GM12891 (cell line): ENCODE data around the gene SUPT20H.

Experiments
- DNase-seq: peaks from one replicate; pipeline ENCODE4 v3.0.0; 2011; ENCODE audit warnings: low spot score; ENCODE audit not compliant: insufficient read length
- FAIRE-seq: peaks from 2 replicates; lab custom pipeline; 2011; peaks lifted over from hg19 to GRCh38; lab: Jason Lieb, UNC
- PAX5 ChIP-seq: IDR thresholded peaks from 2 replicates; pipeline ENCODE4 v1.6.1; 2011; ENCODE audit warnings: low read length, moderate library complexity, mild to moderate bottlenecking; ENCODE audit not compliant: insufficient read depth, severe bottlenecking
- POLR2A ChIP-seq: IDR thresholded peaks from 2 replicates; pipeline ENCODE4 v1.6.1; 2011; ENCODE audit warnings: low read depth, low read length, control low read depth
- POLR2AphosphoS5 ChIP-seq: IDR thresholded peaks from 2 replicates; pipeline ENCODE4 v1.6.1; 2011; ENCODE audit warnings: low read depth, low read length, control low read depth
- POU2F2 ChIP-seq: IDR thresholded peaks from 2 replicates; pipeline ENCODE4 v1.6.1; 2011; ENCODE audit warnings: low read depth, mild to moderate bottlenecking, control low read depth, low read length, moderate library complexity
- SPI1 ChIP-seq: IDR thresholded peaks from 2 replicates; pipeline ENCODE4 v1.6.1; 2011; ENCODE audit warnings: low read depth, low read length, control low read depth
- TAF1 ChIP-seq: IDR thresholded peaks from 2 replicates; pipeline ENCODE4 v1.6.1; 2011; ENCODE audit warnings: low read depth, low read length, control low read depth

Gene SUPT20H

GRCh38 chr13:37047846-37048245 lies 11.6 kb downstream of the SUPT20H start:
- no peak for FAIRE-seq
- DNase-seq, result no peak
- TF ChIP-seq POU2F2, result no peak
- no peak for TF ChIP-seq POLR2A
- TF ChIP-seq POLR2AphosphoS5, result no peak
- no peak for TF ChIP-seq PAX5
- TF ChIP-seq TAF1, result no peak
- no peak for TF ChIP-seq SPI1

GRCh38 chr13:37047032-37047431 lies 12.5 kb downstream of the SUPT20H start:
- no peak for FAIRE-seq
- TF ChIP-seq SPI1 (no peak), PAX5 (no peak)
- no peak for DNase-seq

- DNase-seq (no peak), FAIRE-seq (no peak)
- no peak for TF ChIP-seq POU2F2
- TF ChIP-seq SPI1, result no peak
- TF ChIP-seq TAF1, result no peak
- no peak for TF ChIP-seq POLR2A
- TF ChIP-seq PAX5, result no peak
- TF ChIP-seq POLR2AphosphoS5, result no peak
These were observed 13.4 kb downstream of the SUPT20H start for GRCh38 chr13:37046062-37046461.

- DNase-seq (no peak), FAIRE-seq (no peak)
- TF ChIP-seq PAX5, result no peak
- no peak for TF ChIP-seq POLR2AphosphoS5
- no peak for TF ChIP-seq POU2F2
- TF ChIP-seq POLR2A, result no peak
- no peak for TF ChIP-seq TAF1
- TF ChIP-seq SPI1, result no peak
These were observed 18.7 kb downstream of the SUPT20H start for GRCh38 chr13:37040789-37041188.

- FAIRE-seq (no peak), DNase-seq (no peak)
- TF ChIP-seq TAF1, result no peak
- no peak for TF ChIP-seq SPI1
- no peak for TF ChIP-seq POU2F2
- TF ChIP-seq POLR2AphosphoS5, result no peak
- TF ChIP-seq PAX5, result no peak
- no peak for TF ChIP-seq POLR2A
These were observed 19.6 kb downstream of the SUPT20H start for GRCh38 chr13:37039896-37040295.

- no peak for DNase-seq
- FAIRE-seq, result no peak
These were observed 22.2 kb downstream of the SUPT20H start for GRCh38 chr13:37037241-37037640.

GRCh38 chr13:37029617-37030016 lies 29.9 kb downstream of the SUPT20H start:
- no peak for FAIRE-seq

More at GRCh38 chr13:37037241-37037640, 22.2 kb downstream of the SUPT20H start:
- TF ChIP-seq POU2F2, result no peak
- no peak for TF ChIP-seq SPI1
- no peak for TF ChIP-seq POLR2AphosphoS5
- TF ChIP-seq TAF1, result no peak
- no peak for TF ChIP-seq PAX5
- no peak for TF ChIP-seq POLR2A

GRCh38 chr13:37027639-37028038 lies 31.8 kb downstream of the SUPT20H start:
- TF ChIP-seq PAX5 (no peak), SPI1 (no peak), POLR2AphosphoS5 (no peak), TAF1 (no peak), POU2F2 (no peak), POLR2A (no peak)
- DNase-seq (no peak), FAIRE-seq (no peak)

More at GRCh38 chr13:37029617-37030016, 29.9 kb downstream of the SUPT20H start:
- TF ChIP-seq TAF1, result no peak
- TF ChIP-seq SPI1, result no peak
- TF ChIP-seq POLR2AphosphoS5, result no peak
- no peak for TF ChIP-seq POLR2A
- TF ChIP-seq PAX5, result no peak
- no peak for TF ChIP-seq POU2F2
- no peak for DNase-seq

- no peak for TF ChIP-seq TAF1
- no peak for TF ChIP-seq POLR2AphosphoS5
- TF ChIP-seq PAX5, result no peak
- no peak for TF ChIP-seq POLR2A
- TF ChIP-seq POU2F2, result no peak
- TF ChIP-seq SPI1, result no peak
- no peak for FAIRE-seq
- DNase-seq, result no peak
These were observed 32.7 kb downstream of the SUPT20H start for GRCh38 chr13:37026771-37027170.

GRCh38 chr13:37023871-37024270 lies 35.6 kb downstream of the SUPT20H start:
- no peak for TF ChIP-seq SPI1
- TF ChIP-seq POU2F2, result no peak
- FAIRE-seq (no peak), DNase-seq (no peak)
